ENCODE measurements around the gene CLDN9. TPM values are rescaled to one million over a fixed set of nuclear protein-coding genes. Genes with fewer than 3 reads are reported as not detected.

The CLDN9 gene
- polyA plus RNA-seq, 1 donor from 2014 or later = not detected

- no peak overlapping the region for H3K9ac ChIP-seq (ENCODE audit: low read length)
- H4K20me1 ChIP-seq (ENCODE audit: insufficient read depth) = no peaks in the 10 kb centered on the region
- H3F3A ChIP-seq (ENCODE audit: insufficient read depth, low read length, poor library complexity, severe bottlenecking) = no peaks in the 10 kb centered on the region
- H3K9me3 ChIP-seq (ENCODE audit: low read length) = no peaks in the 10 kb centered on the region
- H3K36me3 ChIP-seq (ENCODE audit: insufficient read depth, low read length) = no peaks in the 10 kb centered on the region
- H2AFZ ChIP-seq (ENCODE audit: low read depth, low read length) = no peak overlapping the region
- H3K9me2 ChIP-seq (ENCODE audit: insufficient read depth, low read length) = no peaks in the 10 kb centered on the region
- H3K4me3 ChIP-seq (ENCODE audit: low read length) = no peak overlapping the region
- H3K27ac ChIP-seq (ENCODE audit: low read length) = no peak overlapping the region
- TF ChIP-seq CTCF (IDR thresholded peaks at IDR 0.05; ENCODE audit: poor library complexity, severe bottlenecking) = no peak
- no peak for TF ChIP-seq TAF1 (IDR thresholded peaks at IDR 0.05; ENCODE audit: low read depth)
- TF ChIP-seq EP300 (conservative IDR thresholded peaks at IDR 0.05; ENCODE audit: poor library complexity, severe bottlenecking) = no peak
- TF ChIP-seq RAD21 (conservative IDR thresholded peaks at IDR 0.05) = no peak
- TF ChIP-seq EZH2 (IDR thresholded peaks at IDR 0.05; ENCODE audit: borderline replicate concordance, insufficient read depth, low read length, poor library complexity, severe bottlenecking) = no peak
- TF ChIP-seq MXI1 (conservative IDR thresholded peaks at IDR 0.05; ENCODE audit: poor library complexity, severe bottlenecking) = no peak
- H3K4me2 ChIP-seq (ENCODE audit: low read length) = no peak overlapping the region
- H3K79me2 ChIP-seq (replicated peaks; ENCODE audit: insufficient read depth, low read length) = no peaks in the 10 kb centered on the region
- H3K27me3 ChIP-seq (ENCODE audit: insufficient read depth, low read depth, low read length) = peaks cover 67% of the 10 kb centered on the region
Measured at GRCh38 chr16:3007059-3007956, 5.4 kb upstream of the CLDN9 start.

- Histone ChIP-seq H3K9me3 (ENCODE audit: low read length) (no peaks in the 10 kb centered on the region), H3K4me3 (ENCODE audit: low read length) (no peak overlapping the region), H3K27ac (ENCODE audit: low read length) (no peak overlapping the region), H3K4me2 (ENCODE audit: low read length) (no peak overlapping the region), H4K20me1 (ENCODE audit: insufficient read depth) (no peaks in the 10 kb centered on the region), H3K36me3 (ENCODE audit: insufficient read depth, low read length) (no peaks in the 10 kb centered on the region), H3K79me2 (replicated peaks; ENCODE audit: insufficient read depth, low read length) (no peaks in the 10 kb centered on the region), H3F3A (ENCODE audit: insufficient read depth, low read length, poor library complexity, severe bottlenecking) (no peaks in the 10 kb centered on the region), H3K27me3 (ENCODE audit: insufficient read depth, low read depth, low read length) (peaks cover 73% of the 10 kb centered on the region), H3K9me2 (ENCODE audit: insufficient read depth, low read length) (no peaks in the 10 kb centered on the region), H3K9ac (ENCODE audit: low read length) (no peak overlapping the region), H2AFZ (ENCODE audit: low read depth, low read length) (no peak overlapping the region)
- TF ChIP-seq EP300 (conservative IDR thresholded peaks at IDR 0.05; ENCODE audit: poor library complexity, severe bottlenecking) (no peak), RAD21 (conservative IDR thresholded peaks at IDR 0.05) (no peak), REST (IDR thresholded peaks at IDR 0.05; ENCODE audit: borderline replicate concordance) (no peak), MXI1 (conservative IDR thresholded peaks at IDR 0.05; ENCODE audit: poor library complexity, severe bottlenecking) (no peak), TAF1 (IDR thresholded peaks at IDR 0.05; ENCODE audit: low read depth) (no peak), SMC3 (conservative IDR thresholded peaks at IDR 0.05; ENCODE audit: poor library complexity) (no peak), CTCF (IDR thresholded peaks at IDR 0.05; ENCODE audit: poor library complexity, severe bottlenecking) (no peak), POLR2AphosphoS5 (IDR thresholded peaks at IDR 0.05) (no peak), EZH2 (IDR thresholded peaks at IDR 0.05; ENCODE audit: borderline replicate concordance, insufficient read depth, low read length, poor library complexity, severe bottlenecking) (no peak)
Measured at GRCh38 chr16:3007957-3008689, 4.6 kb upstream of the CLDN9 start.

All from neural cell (in vitro differentiated cells).